ENCODE data around the gene CMBL.
"Not testable (repeated sequence)": the region's sequence is repeated elsewhere in the genome, so short reads cannot be mapped to it uniquely, and the experiment has no call there.

The CMBL gene

DNA sequence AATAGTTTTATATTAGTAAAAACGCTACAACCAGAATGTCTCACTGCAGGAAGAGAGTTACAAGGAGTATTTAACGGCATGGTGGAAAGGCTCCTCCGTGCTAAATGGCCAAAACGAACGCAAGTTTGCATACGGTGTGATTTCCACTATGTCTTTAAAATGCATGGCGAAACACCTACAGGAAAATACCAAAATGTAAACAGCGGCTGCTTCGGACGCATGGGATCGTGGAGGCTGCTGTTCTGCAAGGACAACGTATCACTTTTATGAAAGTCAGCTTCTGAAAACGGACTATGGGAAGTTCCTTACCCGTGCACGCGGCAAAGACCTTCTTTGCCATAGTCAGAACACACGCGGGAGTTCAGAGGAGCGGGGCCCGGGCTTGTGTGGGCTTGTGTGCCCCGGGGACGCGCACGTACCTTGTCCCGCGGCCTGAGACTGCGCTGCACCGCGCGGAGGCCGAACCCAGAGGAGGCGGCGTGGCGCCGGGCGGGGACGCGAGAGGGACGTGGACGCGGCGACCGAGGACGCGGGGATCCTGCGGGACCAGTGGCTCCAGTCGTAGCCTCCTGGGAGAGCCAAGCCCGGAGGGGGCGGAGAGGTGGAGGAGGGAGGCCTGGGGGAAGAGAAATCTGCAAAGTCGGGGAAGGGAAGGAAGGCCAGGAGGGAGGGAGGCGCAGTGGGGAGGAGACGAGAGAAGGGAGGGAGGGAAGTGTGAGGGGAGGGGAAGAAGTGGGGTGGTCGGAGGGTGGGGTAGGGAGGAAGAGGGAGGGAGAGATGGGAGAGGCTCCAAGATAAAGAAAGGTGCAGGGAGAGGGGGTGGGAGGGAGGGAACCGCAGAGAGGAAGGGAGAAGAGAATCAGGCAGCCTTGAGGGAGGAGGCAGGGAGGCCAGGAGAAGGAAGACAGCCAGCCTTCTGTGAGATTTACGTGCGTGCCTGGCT, at the start of gene CMBL:
CMBL (minus strand) TSS at position 697 of the 943 bp plus-strand sequence. CDS start 17,140 bp downstream, outside the sequence.
- peak in 1 of 3 donors; percentile 19 for DNase-seq (ENCODE audit: low read depth in 3 of 3)

GRCh38 chr5:10355071-10355889, 47.6 kb upstream of the CMBL start:
- DNase-seq (ENCODE audit: low read depth in 3 of 3), result no peak

DNA sequence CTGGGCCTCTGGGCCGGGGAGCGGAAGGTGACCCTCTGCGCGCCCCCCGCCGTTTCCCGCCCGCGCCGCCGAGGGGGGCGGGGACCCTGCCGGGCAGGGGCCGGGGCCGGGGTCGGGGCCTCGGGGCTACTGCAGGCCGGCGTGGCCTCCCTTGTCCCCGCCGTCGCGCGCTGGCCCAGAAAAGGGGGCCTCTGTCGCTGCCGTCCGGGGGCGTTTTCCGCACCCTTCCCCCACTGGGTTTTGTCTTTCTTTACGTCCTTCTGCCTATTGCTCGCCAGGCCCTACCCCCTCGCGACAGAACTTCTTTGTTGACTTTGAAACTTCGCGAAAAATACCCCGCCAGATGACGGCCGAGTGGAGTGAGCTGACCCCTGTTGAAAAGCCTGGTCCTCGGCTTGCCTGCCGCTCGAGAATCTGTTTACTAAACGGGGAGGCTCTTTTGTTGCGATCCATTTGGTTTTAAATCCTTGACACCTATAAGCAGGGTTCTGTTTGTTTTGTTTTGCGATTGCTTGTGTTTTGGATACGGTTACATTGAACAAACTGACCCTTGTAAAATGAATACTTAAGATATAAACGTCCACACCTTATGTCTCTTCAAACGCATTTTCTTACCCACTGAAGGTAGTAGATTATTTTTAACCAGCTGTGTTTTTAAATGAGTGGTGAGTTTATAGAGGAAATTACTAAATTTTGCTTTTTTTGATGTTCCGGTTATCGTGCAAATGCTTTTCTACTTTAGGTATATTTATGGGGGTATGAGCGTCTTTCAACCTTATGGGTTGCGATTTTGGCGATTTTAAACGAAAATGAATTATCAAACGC, 46.6 kb upstream of the CMBL start:
- peak in 1 of 3 donors; percentile 41 for DNase-seq (ENCODE audit: low read depth in 3 of 3)

DNA sequence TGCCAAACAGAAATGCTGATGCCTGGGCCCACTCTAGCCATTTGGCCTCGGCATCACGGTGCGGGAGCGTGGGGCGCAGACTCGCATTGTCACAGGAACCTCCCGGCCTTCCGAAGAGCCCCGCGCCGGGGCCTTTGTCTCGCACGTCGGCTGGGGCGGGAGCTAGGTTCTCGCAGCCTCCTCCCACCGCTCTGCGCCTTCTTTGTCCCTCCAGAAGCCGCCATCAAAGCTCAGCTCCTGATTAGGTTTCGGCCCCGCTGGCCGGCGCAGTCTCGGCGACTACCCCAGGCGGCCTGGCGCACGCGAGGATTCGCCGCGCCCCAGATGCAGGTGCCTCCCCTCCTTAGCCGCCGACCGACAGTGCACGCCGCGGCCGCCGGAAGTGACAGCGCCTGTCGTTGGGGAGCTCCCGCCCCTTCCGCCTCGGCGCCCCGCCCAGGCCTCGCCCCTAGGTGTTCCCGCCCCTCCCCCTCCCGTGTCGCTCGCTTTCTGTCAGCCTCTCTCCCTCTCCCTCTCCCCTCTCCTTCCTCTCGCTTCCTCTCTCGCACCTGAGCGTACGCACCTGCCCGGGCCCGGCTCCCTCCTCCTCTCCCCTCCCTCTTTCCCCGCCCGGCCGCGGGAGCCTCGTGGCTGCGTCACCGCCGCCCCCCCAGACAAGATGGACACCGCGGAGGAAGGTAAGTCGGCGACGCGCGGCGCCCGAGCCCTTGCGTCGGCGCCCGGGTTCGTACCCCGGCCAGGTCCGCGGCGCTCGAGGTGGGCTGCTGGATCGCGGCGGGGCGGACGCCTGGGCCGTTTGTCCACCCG, 45.7 kb upstream of the CMBL start, which contains the start of gene MARCHF6:
MARCHF6 (plus strand) TSS at position 455 of the 807 bp plus-strand sequence; CDS start at position 659, 204 bp downstream.
- peak; percentile 87 to 98 (median 91) for DNase-seq (ENCODE audit: low read depth in 3 of 3)

DNA sequence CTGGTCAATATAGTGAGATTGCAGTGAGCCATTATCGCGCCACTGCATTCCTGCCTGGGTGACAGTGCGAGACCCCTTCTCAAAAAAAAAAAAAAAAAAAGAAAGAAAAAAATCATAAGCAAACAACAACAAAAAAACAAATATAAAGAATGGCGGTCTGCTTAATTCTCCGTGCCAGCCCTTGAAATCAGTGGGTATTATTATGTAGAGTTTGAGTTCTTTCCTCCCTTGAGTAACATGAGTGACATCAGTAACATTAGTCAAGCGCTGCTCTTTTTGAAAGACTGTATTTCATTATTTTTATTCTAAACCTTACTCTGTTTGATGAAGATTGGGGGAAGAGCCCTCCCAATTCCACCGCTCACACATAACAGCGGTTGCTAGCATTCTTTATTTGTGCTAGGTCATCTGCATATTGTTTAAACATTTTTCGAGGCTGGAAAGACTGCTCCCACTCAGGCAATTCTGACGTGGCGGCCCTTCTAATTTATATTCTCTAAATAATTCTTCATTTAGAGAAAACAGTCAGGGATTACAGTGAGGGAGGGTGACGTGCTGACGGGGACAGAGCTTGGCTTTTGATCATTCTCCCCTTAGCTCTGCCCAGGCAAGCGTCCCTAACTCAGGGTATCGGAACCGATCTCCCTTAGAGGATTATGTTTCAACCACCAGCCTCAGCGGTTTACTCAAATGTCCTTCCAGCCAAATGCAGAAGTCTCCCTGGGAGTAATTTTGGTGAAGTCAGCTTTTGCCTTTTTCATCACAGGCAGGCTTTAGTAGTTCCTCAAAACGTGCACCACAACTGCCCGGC, 44.9 kb upstream of the CMBL start:
- no peak for DNase-seq (ENCODE audit: low read depth in 3 of 3)

- no peak for DNase-seq (ENCODE audit: low read depth in 3 of 3)
These were observed 44.2 kb upstream of the CMBL start for GRCh38 chr5:10351919-10352318.

- DNase-seq (ENCODE audit: low read depth in 3 of 3), result no peak
These were observed 43.6 kb upstream of the CMBL start for GRCh38 chr5:10351199-10351905.

DNA sequence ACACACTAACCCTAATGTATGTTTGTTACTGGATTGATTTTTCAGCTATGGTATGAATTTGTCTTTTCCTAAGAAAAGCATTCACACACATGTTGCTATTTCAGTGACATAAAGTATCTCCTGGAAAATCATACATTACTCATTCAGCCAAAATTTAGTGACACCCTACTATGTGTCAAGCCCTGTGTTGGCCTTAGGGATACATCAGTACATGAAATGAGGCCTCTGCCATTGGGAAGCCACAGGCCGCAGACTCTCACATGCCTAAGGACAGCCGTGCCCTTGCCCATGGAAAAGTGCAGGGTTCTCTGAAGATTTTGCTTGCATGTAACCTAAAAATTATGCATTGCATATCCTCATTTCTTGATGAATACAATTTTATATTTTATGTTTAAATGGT, 40.6 kb upstream of the CMBL start:
- DNase-seq (ENCODE audit: low read depth in 3 of 3), result no peak

DNA sequence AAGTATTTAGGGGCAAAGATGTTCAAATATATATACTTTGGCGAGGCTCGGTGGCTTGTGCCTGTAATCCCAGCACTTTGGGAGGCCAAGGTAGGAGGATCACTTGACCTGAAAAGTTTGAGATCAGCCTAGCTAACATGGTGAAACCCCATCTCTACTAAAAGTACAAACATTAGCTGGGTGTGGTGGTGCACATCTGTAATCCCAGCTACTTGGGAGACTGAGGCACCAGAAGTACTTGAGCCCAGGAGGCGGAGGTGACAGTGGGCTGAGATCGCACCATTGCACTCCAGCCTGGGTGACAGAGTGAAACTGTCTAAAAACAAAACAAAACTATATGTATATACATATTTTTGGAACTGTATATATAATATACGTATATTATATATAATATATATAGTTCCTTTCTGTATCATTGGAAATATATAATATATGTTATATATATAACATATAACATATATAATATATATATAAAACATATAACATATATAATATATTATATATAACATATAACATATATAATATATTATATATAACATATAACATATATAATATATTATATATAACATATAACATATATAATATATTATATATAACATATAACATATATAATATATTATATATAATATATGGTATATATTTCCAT, 36.9 kb upstream of the CMBL start:
- not testable (repeated sequence) for DNase-seq (ENCODE audit: low read depth in 3 of 3)

- DNase-seq (ENCODE audit: low read depth in 3 of 3), result no peak
These were observed 35.8 kb upstream of the CMBL start for GRCh38 chr5:10343486-10343885.

DNA sequence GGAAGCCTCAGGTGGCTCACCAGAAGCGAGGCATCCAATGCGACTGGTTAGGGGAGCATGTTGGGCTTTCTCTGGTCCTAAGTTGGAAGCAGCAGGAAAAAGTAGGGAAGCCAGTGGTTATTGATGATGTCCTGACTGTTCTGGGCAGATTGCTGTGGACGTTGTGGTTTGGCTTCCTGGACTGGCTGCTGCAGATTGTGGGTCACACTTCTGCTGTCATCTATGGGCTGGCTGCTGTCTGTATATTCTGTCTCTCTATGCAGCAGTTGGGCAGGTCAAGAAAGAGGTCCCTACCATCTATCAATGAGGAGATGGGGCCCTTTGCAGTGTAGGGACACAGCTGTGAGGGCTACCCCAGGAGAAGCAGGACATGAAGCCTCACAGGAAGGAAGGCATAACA, 32.3 kb upstream of the CMBL start:
- DNase-seq (ENCODE audit: low read depth in 3 of 3), result no peak

- DNase-seq (ENCODE audit: low read depth in 3 of 3), result no peak
These were observed 31.5 kb upstream of the CMBL start for GRCh38 chr5:10339058-10339811.

GRCh38 chr5:10338686-10339057, 31.0 kb upstream of the CMBL start:
- no peak for DNase-seq (ENCODE audit: low read depth in 3 of 3)

- no peak for DNase-seq (ENCODE audit: low read depth in 3 of 3)
These were observed 30.3 kb upstream of the CMBL start for GRCh38 chr5:10337986-10338385.

DNA sequence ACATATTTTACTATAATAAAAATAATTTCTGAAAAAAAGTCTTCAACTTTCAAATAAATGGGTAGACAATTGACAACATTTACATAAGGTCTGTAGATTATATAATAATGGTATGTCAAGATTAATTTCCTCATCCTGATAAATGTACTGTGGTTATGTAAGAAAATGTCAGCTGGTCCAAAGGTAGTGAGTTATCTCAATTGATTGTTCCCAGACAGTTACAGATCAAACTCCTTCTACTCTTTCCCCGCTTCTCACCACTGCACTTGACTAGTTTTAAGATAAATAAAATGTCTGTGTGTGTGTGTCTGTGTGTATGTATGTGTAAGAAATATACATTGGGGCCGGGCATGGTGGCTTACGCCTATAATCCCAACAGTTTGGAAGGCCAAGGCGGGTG, 29.4 kb upstream of the CMBL start:
- DNase-seq (ENCODE audit: low read depth in 3 of 3), result no peak

DNA sequence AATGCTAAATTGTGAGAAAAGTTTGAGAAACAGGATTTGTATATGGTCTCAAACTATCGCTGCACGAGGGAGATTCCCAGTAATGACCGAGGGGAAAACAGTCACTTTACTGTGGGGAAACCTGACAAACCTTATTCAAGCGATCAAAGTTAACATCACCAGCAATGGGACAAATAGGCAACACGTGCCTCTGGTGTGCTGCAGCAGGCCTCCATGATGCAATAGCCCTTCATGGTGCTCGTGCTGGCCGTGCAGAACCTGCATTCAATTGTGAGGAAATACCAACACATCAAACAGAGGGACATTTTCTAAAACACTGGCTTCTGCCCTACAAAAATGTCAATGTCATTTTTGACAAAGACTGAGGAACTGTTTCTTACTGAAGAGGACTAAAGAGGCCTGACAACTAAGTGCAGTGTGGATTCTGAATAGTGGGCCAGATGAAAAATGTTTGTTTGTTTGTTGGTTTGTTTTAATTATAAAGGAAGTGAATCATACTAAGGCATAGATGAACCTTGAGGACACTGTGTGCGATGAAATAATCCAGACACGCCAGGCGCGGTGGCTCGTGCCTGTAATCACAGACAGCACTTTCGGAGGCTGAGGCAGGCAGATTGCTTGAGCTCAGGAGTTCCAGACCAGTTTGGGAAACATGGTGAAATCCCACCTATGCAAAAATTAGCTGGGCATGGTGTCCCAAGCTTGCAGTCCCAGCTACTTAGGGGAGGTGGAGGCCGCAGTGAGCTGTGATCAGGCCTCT, 28.2 kb upstream of the CMBL start:
- no peak for DNase-seq (ENCODE audit: low read depth in 3 of 3)

GRCh38 chr5:10334831-10335230, 27.1 kb upstream of the CMBL start:
- DNase-seq (ENCODE audit: low read depth in 3 of 3), result no peak
